Ecto neural progenitor cell (in vitro differentiated cells): Measurements from ENCODE around the gene GNAL.

ENCODE experiments used
- DNase-seq: peaks from one replicate; pipeline ENCODE4 v3.0.0-alpha.2; 2018; ENCODE audit warnings: low spot score

The GNAL gene

GRCh38 chr18:11726556-11726955, 37.5 kb downstream of the GNAL start:
- DNase-seq, result no peak

GRCh38 chr18:11728249-11728648, 39.2 kb downstream of the GNAL start:
- no peak for DNase-seq

GRCh38 chr18:11729556-11729955, 40.5 kb downstream of the GNAL start:
- no peak for DNase-seq

- peak; percentile 91 for DNase-seq
These were observed 44.0 kb downstream of the GNAL start for GRCh38 chr18:11733031-11733430.

- DNase-seq, result no peak
These were observed 47.6 kb downstream of the GNAL start for GRCh38 chr18:11736656-11737055.

- no peak for DNase-seq
These were observed 50.8 kb downstream of the GNAL start for GRCh38 chr18:11739893-11740292.

GRCh38 chr18:11740461-11740860, 51.4 kb downstream of the GNAL start:
- no peak for DNase-seq

- no peak for DNase-seq
These were observed 52.6 kb downstream of the GNAL start for GRCh38 chr18:11741505-11742145.

GRCh38 chr18:11745521-11745920, 56.5 kb downstream of the GNAL start:
- DNase-seq, result no peak

- no peak for DNase-seq
These were observed 58.2 kb downstream of the GNAL start for GRCh38 chr18:11747286-11747685.

GRCh38 chr18:11747731-11748130, 58.7 kb downstream of the GNAL start:
- no peak for DNase-seq

- no peak for DNase-seq
These were observed 60.2 kb downstream of the GNAL start for GRCh38 chr18:11749305-11749704.

- no peak for DNase-seq
These were observed 61.1 kb downstream of the GNAL start for GRCh38 chr18:11750171-11750570.

GRCh38 chr18:11750581-11751310, 61.7 kb downstream of the GNAL start:
- no peak for DNase-seq

- DNase-seq, result peak; percentile 61
These were observed 62.5 kb downstream of the GNAL start for GRCh38 chr18:11751341-11752115.

GRCh38 chr18:11752116-11752911, 63.2 kb downstream of the GNAL start:
- DNase-seq, result peak; percentile 65

GRCh38 chr18:11754979-11755378, 65.9 kb downstream of the GNAL start:
- no peak for DNase-seq

- no peak for DNase-seq
These were observed 68.1 kb downstream of the GNAL start for GRCh38 chr18:11757084-11757590.

GRCh38 chr18:11759456-11759855, 70.4 kb downstream of the GNAL start:
- DNase-seq, result no peak

- no peak for DNase-seq
These were observed 71.6 kb downstream of the GNAL start for GRCh38 chr18:11760498-11761167.

- DNase-seq, result no peak
These were observed 72.5 kb downstream of the GNAL start for GRCh38 chr18:11761553-11761952.
